ENCODE results near the gene H2AZ2.
"Not testable (repeated sequence)": the region's sequence is repeated elsewhere in the genome, so short reads cannot be mapped to it uniquely, and the experiment has no call there.

The H2AZ2 gene

GRCh38 chr7:44811093-44811492 is 36.8 kb downstream of the H2AZ2 start:
- no peak for FAIRE-seq

- FAIRE-seq, result no peak
Measured at GRCh38 chr7:44808914-44809393, 38.9 kb downstream of the H2AZ2 start.

GRCh38 chr7:44805950-44806349 is 41.9 kb downstream of the H2AZ2 start:
- FAIRE-seq, result no peak

- FAIRE-seq, result not testable (repeated sequence)
Measured at GRCh38 chr7:44803828-44804519, 43.9 kb downstream of the H2AZ2 start.

- FAIRE-seq, result no peak
Measured at GRCh38 chr7:44802418-44803025, 45.4 kb downstream of the H2AZ2 start.

- FAIRE-seq, result no peak
Measured at GRCh38 chr7:44801890-44802289, 46.0 kb downstream of the H2AZ2 start.

- no peak for FAIRE-seq
Measured at GRCh38 chr7:44799939-44800338, 47.9 kb downstream of the H2AZ2 start.

GRCh38 chr7:44798649-44799305 is 49.1 kb downstream of the H2AZ2 start:
- no peak for FAIRE-seq

GRCh38 chr7:44797329-44798258 is 50.3 kb downstream of the H2AZ2 start:
- FAIRE-seq, result no peak

GRCh38 chr7:44796504-44797328 is 51.2 kb downstream of the H2AZ2 start, which contains the start of gene PPIA:
PPIA (plus strand) TSS chr7:44796681; CDS start chr7:44796725, 44 bp downstream.
- FAIRE-seq, result no peak

GRCh38 chr7:44796034-44796503 is 51.8 kb downstream of the H2AZ2 start:
- FAIRE-seq, result no peak

- FAIRE-seq, result no peak
Measured at GRCh38 chr7:44794331-44794730, 53.6 kb downstream of the H2AZ2 start.

GRCh38 chr7:44793919-44794318 is 54.0 kb downstream of the H2AZ2 start:
- FAIRE-seq, result no peak

GRCh38 chr7:44791278-44792219 is 56.3 kb downstream of the H2AZ2 start:
- no peak for FAIRE-seq

GRCh38 chr7:44789990-44790389 is 57.9 kb downstream of the H2AZ2 start:
- FAIRE-seq, result no peak

GRCh38 chr7:44787762-44788161 is 60.1 kb downstream of the H2AZ2 start:
- FAIRE-seq, result no peak

GRCh38 chr7:44787041-44787440 is 60.8 kb downstream of the H2AZ2 start:
- FAIRE-seq, result no peak

- not testable (repeated sequence) for FAIRE-seq
Measured at GRCh38 chr7:44785218-44785617, 62.7 kb downstream of the H2AZ2 start.

- no peak for FAIRE-seq
Measured at GRCh38 chr7:44784364-44784763, 63.5 kb downstream of the H2AZ2 start.

- no peak for FAIRE-seq
Measured at GRCh38 chr7:44783407-44783806, 64.5 kb downstream of the H2AZ2 start.

GRCh38 chr7:44782460-44782859 is 65.4 kb downstream of the H2AZ2 start:
- no peak for FAIRE-seq

Data from A204.1 (cell line).